SKM-1 treated with dmso at 0.1 percent for 144 hours (cell line): Measurements from ENCODE around the gene FAF1.
A peak's percentile ranks its signal among the peaks of the same experiment; 100 is the strongest.

ENCODE experiments used
- DNase-seq: peaks from one replicate; lab custom pipeline; 2025; ENCODE audit not compliant: unreplicated experiment; lab: John Stamatoyannopoulos, UW

The FAF1 gene

DNA sequence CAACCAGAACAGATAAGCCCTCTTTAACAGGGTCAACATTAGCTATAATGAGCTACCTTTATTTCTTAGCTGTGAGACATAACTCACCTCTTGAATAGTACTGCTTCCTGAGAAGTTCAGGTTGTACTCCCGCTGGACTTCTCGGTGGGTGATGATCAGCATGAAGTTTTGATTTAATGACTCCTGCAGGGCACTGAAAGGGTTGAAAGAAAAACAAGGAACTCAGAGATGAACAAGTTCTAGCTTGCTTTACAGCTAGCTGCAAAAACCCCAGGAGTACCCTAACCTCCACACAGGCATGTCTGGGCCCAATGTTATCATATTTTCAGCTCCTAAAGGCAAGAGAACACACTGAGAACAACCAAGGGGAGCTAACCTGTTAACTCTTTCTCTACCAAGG lies 254.4 kb downstream of the FAF1 start:
- no peak for DNase-seq

DNA sequence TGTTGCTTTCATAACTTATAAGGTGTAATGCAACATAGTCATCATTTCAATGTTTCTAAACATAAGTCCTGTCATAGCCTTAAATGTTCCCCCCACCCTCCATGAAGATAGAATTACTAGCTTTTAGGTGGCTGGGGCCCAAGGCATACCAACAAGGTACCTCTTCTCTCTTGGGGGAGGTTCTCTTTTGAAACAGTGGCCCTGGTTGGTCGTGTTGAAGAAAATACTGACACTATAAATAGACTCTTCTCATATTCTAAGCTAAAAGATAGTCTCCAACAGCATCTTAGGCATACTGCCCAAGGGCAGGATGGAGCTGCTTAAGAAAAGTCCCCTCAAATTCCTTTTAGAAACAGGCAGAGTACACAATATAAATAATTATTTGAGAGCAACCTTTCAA lies 255.0 kb downstream of the FAF1 start:
- DNase-seq, result no peak

DNA sequence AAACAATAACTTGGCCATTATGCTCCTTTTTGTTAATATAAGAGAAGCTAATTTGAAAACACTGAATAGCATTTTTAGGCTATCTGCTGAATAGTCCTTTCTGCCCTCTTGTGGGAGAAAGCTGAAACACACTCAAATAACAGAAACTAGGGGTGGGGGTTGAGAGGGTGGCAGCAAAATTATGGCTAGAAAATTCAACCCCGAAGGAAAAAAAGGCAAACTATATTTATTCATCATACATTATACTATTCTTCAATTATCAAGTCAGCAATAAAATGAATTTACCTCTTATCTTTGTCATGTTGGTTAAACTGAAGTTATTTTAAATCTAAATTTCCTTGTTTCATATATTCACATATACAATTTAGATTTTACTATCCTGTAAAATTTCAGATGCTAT lies 255.9 kb downstream of the FAF1 start:
- peak; percentile 24 for DNase-seq

DNA sequence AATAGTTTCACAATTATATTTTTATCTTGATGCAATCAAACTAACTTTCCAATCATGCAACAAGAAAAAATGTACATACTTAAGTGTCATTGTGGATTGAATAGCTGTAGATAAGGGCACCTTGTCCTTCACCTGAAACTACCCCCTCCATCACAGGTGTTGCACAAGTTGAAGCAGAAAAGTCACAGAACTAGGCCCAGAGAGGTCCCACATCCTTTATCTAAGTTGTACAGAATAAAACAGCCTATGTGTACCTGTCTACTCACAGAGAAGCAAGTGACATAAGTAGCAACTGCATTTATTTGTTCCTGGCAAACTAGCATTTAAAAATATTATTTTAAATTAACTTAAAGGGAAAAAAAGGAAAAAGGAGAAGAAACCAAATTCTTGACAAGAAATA lies 256.8 kb downstream of the FAF1 start:
- no peak for DNase-seq

DNA sequence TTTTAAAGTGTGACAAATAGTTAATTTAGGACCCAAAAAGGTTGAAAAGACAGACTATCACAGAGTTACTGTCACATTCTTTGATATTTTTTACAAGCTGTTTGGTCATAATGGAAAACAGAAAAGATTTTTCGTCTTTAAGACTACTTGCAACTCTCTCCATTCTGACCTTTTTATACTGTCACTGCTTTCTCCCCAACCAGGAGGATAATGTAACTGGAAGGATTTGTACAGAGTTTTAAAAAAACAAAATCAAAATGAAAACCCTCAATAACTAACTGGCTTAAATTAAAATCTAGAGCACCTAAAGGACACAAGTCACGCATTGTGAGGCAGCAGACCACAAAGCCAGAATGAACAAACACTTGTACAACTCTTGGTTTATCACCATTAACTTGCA lies 257.7 kb downstream of the FAF1 start:
- no peak for DNase-seq

DNA sequence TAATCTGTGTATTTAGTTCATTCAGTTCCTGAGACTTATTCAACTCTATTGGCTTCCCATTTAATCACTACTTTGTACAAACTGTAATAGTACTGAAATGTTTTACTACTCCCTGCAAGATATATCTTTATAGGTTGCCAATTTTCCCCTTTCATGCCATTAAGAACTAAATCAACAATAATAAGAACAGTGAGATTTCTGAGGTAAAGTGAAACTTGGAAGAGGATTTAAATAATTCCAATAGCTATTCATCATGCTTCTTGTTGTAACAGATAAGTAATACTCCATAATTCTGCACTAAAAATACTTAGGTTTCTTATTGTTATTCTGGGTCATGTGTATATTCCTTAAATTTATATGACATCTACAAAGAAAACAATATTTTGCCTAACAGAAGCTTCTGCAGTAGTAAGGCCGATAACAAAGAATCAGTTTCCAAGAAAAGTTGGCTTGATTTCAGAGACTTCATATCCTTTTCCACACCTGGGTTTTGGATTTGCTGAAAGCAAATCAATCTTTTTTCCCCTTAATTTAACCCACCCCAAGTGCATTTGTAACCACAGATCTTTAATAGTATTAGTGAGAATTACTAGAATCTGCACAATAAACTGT lies 258.3 kb downstream of the FAF1 start:
- DNase-seq, result no peak

DNA sequence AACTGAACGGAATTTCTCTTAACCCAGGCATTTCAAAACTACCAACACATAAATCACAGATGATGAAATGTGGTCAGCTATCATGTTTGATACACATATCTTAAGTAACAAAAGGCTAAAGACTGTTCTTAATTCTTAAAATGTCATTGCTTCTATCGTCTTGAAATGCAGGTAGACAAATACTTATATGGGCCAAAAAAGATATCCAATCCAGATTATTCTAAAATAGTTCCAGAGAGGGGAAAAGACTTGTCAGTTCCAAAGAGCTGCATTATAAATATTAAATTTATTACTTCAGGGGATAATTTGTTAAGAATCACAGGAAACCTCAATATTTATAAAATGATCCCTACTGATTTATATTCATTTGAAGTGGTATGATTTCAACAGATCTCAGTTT lies 259.4 kb downstream of the FAF1 start:
- DNase-seq, result no peak

DNA sequence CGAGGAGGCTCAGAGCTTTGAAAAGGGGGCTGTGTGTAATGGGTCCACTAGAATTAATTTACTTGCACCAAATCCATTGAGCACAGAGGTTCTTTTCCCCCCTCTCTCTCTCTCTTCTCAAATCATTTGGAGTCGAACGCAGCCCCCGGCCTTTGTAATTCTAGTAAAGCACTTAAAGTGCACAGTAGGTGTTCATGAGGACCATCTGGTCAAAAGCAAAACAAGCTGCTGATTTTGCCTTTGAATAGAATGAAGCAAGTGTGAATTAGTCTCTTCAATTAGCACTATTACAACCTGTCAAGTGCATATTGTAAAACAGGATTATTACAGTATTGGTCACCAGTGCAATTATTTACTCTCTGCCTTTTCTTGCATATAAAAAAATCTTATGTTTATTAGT lies 259.9 kb downstream of the FAF1 start:
- no peak for DNase-seq

DNA sequence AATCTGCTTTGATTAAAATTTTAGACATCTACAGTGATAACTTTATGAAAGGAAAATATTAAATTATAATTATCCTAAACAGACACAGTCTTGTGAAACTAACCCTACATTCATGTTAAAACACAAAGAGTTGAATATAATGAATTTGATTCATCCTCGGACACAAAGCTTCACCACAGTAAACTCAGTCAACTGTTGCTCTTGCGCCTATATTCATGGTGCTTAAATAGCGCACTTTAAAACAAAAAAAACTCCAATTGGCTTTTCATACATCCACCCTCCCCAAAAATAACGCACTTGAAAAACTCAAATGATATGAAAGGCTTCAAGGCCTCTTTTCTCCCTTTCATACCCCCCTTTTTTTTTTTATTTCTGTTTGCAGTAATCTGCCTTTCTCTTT lies 260.3 kb downstream of the FAF1 start:
- DNase-seq, result no peak

DNA sequence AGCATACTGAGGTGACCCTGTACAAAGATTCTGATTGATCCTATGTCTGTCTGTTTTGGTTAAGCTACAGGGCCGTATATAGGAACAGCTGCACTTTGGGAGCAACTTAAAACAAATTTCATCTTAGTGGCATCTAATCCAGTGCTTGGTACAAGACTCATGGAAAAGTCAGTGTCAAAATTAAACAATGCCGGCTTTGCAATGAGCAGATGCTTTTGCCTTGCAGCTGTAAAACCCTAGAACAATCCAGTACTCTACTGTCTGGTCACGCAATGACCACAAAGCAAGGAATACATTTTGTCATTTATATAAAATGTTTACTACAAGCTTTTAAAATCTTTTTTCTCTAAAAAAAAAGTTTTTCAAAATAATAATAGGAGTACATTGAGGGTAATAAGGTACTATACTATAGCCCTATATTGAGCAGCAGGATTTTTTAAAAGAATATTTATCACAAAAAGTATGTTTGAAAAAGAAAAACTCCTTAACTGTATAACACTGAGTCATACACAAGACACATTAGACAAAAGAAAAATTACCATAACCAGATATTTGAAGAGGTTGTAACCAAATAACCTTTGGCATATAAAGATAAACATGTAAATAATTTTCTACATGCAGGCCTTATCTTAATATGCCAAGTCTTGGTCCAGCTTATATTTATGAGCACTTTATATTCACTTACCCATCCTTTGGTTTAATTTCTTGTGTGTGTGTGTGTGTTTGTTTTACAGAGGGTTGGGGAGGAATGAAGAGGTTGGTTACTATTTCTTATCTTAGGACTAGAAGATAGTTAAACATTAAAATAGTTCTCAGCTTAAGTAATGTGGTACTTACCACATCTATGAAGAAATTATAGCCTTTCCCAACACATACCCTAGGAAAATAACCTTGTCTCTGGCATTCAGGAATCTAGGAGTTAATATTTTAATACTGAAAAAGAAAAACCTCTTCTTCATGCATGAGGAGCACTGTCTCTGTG lies 262.3 kb downstream of the FAF1 start:
- no peak for DNase-seq

DNA sequence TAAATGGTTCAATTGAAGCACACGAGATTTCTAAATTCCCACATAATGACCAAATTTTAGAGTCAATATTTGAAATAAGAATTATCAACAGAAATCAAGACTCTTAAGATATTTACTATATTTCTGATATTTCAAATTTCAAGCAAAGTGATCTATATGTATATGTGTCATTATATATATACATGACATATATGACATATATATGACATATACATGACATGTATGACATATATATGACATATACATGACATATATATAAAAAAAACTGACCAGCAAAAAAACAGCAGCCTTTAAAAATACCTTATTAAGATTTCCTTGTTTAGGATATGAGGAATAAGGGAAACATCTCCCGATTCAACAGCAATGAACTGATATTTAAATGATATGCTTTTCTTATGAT lies 266.2 kb downstream of the FAF1 start:
- no peak for DNase-seq

DNA sequence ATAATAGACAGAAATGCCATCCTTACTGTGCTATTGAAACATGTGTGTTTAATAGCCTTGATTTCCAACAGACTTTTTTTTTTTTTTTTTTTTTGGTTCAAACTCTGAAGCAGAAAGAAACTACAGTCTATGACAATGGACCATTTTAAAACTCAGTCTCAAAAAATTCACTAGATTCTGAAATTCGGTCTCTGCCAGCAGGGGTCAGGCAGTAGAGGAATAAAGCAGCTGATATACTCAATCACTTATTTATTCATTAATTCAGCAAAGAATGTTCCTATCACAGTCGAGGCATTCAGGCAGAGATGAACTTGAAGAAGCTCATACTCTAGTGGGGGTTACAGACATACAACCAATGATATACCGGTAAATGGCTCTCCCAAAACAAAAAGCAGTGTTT lies 275.9 kb downstream of the FAF1 start:
- no peak for DNase-seq

DNA sequence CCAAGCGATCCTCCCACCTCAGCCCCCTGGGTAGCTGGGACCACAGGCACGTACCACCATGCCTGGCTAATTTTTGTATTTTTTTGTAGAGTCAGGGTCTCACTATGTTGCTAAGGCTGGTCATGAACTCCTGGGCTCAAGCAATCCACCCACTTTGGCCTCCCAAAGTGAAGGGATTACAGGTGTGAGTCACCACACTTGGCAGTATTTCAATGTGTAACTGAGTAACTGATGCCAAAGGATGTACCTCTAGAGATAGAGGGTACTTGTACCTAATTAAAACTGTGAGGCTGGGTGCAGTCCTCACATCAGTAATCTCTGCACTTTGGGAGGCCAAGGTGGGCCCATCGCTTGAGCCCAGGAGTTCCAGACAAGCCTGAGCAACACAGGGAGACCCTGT lies 278.1 kb downstream of the FAF1 start:
- no peak for DNase-seq

DNA sequence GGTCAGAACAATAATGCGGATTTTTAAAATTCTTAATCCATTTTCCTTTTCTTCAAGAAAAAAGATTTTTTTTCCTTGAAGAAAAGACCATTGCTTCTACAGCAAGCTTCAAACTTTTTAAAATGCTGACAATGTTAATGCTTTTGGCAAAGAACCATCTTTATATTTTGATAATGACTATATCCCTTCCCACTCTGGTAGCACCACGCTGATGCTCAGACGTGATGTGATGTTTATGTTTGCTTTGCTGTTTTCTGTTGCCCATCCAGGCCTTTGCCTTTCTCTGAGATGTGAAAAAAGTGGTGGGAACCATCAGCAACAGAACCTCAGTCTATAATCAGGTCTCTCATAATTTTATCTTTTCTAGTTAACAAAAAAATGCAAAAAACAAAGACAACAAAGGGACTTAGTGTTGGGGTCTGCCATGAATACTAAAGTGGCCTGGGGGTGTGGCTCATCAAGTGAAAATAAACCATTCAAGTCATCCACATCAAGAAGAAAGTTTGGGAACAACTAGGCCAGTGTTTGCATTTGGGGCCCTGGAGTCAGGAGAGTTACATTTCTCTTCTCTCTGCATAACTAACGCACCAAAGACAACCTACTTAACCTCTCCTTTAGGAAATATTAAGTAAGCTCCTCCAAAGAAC lies 292.2 kb downstream of the FAF1 start:
- DNase-seq, result no peak

DNA sequence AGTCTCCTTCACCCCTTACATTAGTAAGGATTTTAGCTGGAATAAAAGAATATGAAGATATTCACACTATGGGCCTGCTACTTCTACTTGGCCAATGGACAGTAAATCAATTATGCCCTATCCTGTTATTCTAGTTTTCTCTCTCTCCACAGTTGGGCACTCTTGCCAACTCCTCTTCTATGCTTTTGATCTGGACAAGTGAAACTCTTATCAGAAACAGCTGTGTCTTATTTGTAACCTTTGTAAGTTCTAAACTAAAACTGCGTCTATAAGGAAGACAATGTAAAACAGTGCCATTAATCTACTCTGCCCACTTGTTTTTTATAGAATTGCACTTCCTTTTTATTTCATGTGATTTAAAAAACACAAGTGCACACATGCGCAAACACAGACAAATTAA lies 292.8 kb downstream of the FAF1 start:
- no peak for DNase-seq

DNA sequence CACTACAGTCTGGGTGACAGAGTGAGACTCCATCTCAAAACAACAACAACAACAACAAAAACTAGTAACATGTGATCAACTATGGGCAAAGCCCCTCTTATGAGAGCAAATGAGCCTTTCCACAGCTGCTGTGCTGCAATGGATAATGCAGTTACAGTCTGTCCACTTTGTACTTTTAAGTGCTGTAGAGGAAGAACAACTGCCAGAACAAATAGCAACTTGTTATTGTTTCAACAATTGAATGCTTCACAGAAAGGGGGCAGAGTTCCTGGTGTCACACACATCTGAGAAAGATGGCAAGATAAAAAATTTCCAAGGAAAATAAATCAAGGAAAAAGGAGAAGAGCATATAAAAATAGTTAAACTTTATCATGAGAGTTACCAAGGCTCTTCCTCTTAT lies 293.2 kb downstream of the FAF1 start:
- DNase-seq, result no peak

DNA sequence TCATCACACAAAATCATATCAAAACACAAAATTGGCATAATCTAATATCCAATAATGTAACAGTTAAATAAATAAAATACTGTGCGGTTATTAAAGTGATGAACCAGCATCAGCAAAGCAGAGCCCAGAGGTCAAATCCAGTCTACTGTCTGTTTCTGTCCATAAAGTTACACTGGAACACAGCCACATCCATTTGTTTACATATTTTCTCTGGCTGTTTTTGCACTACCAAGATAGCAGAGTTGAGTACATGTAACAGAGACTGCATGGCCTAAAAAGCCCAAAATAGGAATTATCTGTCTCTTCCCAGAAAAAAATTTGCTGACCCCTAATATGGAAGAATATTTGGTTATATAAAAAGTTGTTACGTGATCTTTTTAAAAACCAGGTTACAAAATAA lies 294.7 kb downstream of the FAF1 start:
- no peak for DNase-seq

DNA sequence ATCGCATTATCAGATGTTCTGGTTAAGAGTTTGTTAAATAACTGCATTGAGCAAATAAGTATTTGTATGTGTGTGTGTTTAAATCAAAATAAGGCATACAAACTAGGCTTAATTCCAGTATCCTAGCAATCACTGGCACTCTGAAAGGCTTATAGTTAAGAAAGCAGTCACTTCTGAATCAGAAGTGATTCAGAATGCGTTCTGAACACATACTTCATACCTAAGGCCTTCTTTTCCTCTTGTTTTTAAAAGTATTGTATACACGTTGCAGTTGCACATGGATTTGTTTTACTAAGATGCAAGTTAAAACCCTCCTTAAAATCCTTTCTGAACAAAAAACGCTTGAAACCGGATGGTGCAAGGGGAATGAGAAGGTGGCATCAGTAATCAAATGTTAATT lies 298.4 kb downstream of the FAF1 start:
- no peak for DNase-seq

DNA sequence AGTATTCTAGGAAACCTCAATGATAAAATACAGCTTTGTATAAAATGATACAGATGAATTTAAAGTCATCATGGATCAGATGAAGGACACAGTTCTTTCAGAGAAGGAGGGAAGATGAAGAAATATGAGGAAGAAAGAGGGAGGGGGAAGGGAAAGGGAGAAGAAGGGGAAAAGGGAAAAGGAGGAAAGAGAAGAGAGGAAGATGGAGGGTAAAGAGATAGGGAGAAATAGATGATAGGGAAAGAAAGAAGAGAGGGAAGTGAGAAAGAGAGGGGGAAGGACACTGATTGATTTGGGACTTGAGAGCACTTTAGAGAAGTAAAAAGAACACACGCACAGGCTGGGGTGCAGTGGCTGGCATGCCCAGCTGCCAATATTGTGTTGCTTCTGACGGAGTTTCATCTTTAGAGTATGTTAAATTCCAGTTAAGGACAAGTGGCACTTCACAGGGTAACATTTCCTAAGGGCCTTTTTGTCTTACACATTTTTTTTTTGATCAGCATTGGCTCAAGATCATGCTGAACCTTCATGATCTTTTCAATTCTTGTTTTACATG lies 300.9 kb downstream of the FAF1 start:
- no peak for DNase-seq

DNA sequence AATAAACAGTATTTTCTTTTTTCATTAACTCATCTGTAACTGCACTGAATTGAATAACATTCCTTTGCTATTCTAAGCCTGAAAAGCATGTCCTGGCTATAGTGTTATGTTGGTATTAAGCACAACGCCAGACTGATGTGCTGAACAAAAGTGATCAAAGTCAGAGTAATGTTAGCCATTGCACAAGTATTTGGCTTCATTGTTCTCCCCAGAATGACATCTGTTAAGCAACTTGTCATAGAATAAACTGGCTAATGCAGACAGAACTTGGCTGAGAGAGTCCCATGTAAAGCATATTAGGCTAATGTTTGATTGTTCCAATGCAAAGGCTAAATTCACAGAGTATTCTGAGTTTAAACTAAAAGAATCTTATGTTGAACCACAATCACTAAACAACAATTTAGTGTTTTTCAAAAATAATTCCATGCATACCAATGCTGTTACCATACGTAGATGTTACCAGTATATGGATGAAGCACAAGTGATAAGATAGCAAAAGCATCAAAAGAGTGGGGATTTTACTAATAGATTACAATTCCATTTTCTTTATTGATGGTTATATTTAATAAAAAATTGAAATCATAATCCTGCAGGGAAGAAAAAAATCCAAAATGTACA lies 301.5 kb downstream of the FAF1 start:
- no peak for DNase-seq

DNA sequence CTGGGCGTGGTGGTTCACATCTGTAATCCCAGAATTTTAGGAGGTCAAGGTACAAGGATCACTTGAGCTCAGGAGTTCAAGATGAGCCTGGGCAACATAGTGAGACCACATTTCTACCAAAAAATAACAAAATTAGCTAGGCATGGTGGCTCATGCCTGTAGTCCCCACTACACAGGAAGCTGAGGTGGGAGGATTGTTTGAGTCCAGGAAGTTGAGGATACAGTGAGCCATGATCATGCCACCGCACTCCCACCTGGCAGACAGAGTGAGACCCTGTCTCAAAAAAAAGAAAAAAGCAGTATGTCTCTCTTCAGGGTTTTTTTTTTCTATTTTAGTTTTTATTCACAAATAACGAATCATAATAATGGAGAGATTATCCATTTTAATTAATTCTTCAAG lies 303.1 kb downstream of the FAF1 start:
- no peak for DNase-seq
